KBM-7 (cell line): Measurements from ENCODE around the gene RIPK1.
A peak's percentile ranks its signal among the peaks of the same experiment; 100 is the strongest.
"Not testable (repeated sequence)": the region's sequence is repeated elsewhere in the genome, so short reads cannot be mapped to it uniquely, and the experiment has no call there.

Experiments used
- DNase-seq: peaks from one replicate; pipeline ENCODE4 v3.0.0-alpha.2; 2015
- in situ Hi-C: fragments of 300-500 bp; cut with MboI; formaldehyde crosslinking; loops from 2 replicates; pipeline ENCODE4 v1.14.3; 2020; ENCODE audit warnings: low sequenced_read_pairs, low pct_unique_long_range_greater_than_20kb, mixed read lengths

The RIPK1 gene

GRCh38 chr6:3152689-3153088, 84.4 kb downstream of the RIPK1 start:
- no peak for DNase-seq
- in situ Hi-C loops, result no loop called here

GRCh38 chr6:3155416-3155815, 87.1 kb downstream of the RIPK1 start:
- DNase-seq, in situ Hi-C loops: not testable (repeated sequence)

GRCh38 chr6:3156184-3157130, 88.2 kb downstream of the RIPK1 start:
- in situ Hi-C loops, result not testable (repeated sequence)
- DNase-seq, result peak; percentile 31

GRCh38 chr6:3157131-3157933, 89.0 kb downstream of the RIPK1 start, which contains the start of gene TUBB2A:
Gene TUBB2A (minus strand): TSS chr6:3157544. CDS start chr6:3157463, 81 bp downstream.
- peak; percentile 75 for DNase-seq
- in situ Hi-C loops, result no loop called here

- DNase-seq, result peak; percentile 56
- in situ Hi-C loops, result no loop called here
These were observed 91.8 kb downstream of the RIPK1 start for GRCh38 chr6:3159805-3160781.

GRCh38 chr6:3162067-3162497, 93.8 kb downstream of the RIPK1 start:
- DNase-seq, result peak; percentile 23
- in situ Hi-C loops, result no loop called here

DNA sequence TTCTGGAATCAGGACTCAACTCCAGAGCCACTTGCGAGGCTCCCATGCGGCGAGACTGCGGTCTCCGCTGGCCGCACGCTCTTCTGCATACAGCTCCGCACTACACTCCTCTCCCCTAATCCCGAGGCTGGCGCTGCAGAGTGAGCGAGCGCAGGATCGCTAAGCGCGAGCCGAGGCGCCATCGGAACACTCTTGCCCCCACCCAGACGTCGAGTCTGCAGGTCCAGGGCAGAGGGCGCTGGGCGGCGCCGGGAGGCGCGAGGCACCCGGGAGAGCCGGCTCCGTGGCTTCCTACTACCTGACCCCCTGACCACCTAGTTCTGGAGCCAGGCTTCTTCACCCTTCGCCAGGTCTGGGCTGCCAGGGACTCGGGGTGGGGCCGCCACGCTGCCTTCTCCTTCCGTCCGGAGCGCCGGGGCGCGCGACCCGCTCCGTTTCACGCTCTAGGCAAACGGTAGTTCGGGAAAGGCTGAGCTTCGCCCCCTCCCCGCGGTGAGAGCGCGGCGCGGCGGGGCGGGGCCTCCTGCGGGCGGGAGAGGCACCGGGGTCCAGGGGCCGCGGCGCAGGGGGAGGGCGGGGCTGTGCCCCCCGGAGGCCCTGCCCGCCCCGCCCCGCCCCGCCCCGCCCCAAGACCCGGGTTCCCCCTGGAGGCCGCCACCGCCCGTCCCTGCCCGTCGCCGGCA, 94.4 kb downstream of the RIPK1 start:
- DNase-seq, result peak; percentile 87
- in situ Hi-C loops, result no loop called here

GRCh38 chr6:3163248-3163594, 94.9 kb downstream of the RIPK1 start:
- in situ Hi-C loops, result no loop called here
- DNase-seq, result peak; percentile 71

DNA sequence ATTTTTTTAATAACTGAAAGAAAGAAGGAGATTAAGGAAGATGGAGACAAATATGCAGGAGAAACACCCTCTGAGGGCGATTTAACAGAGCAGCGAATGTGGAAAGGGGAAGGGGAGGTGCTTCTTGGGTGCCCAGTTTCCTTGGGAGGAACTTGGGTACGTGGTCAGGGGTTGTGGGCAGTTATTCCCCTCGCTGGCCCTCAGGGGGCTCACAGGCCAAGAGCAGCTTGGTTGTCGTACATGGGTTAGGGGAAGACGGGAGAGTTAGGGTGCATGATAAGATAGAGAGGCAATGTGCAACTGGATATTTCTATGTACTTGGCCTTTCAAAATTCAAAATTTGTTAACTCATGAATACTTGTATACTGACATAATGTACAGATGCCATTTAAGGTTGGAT, 96.1 kb downstream of the RIPK1 start:
- in situ Hi-C loops, result no loop called here

More for the DNA sequence above, 96.1 kb downstream of the RIPK1 start:
- no peak for DNase-seq
